CD4-positive, alpha-beta T cell treated with Interleukin-12 subunit alpha and Interleukin-12 subunit beta, for 1 hour (primary cell): ENCODE data around the gene MAN2A2.
"Not testable (repeated sequence)": the region's sequence is repeated elsewhere in the genome, so short reads cannot be mapped to it uniquely, and the experiment has no call there.

ENCODE experiments used
- DNase-seq: peaks from one replicate; pipeline ENCODE4 v3.0.0-alpha.2; 2020

Gene MAN2A2

GRCh38 chr15:90884719-90885431 is 18.2 kb upstream of the MAN2A2 start:
- no peak for DNase-seq

GRCh38 chr15:90885432-90886290 is 17.4 kb upstream of the MAN2A2 start:
- peak; percentile 79 for DNase-seq

- DNase-seq: no peak
Observed at GRCh38 chr15:90886291-90886614, 16.8 kb upstream of the MAN2A2 start.

GRCh38 chr15:90887037-90887481 is 16.0 kb upstream of the MAN2A2 start:
- no peak for DNase-seq

- peak; percentile 29 for DNase-seq
Observed at GRCh38 chr15:90889313-90889730, 13.8 kb upstream of the MAN2A2 start.

GRCh38 chr15:90889736-90890456 is 13.2 kb upstream of the MAN2A2 start:
- DNase-seq: no peak

GRCh38 chr15:90890839-90891238 is 12.3 kb upstream of the MAN2A2 start:
- DNase-seq: no peak

- DNase-seq: no peak
Observed at GRCh38 chr15:90891346-90891949, 11.7 kb upstream of the MAN2A2 start.

GRCh38 chr15:90892023-90892422 is 11.1 kb upstream of the MAN2A2 start:
- no peak for DNase-seq

GRCh38 chr15:90892498-90893174 is 10.5 kb upstream of the MAN2A2 start:
- DNase-seq: no peak

- no peak for DNase-seq
Observed at GRCh38 chr15:90893175-90894090, 9.7 kb upstream of the MAN2A2 start.

GRCh38 chr15:90895571-90896117 is 7.5 kb upstream of the MAN2A2 start:
- DNase-seq: no peak

- not testable (repeated sequence) for DNase-seq
Observed at GRCh38 chr15:90897131-90897655, 5.9 kb upstream of the MAN2A2 start.

- no peak for DNase-seq
Observed at GRCh38 chr15:90901175-90902039, 1.7 kb upstream of the MAN2A2 start.

- DNase-seq: peak; percentile 75
Observed at GRCh38 chr15:90902040-90902839, 862 bp upstream of the MAN2A2 start.

- no peak for DNase-seq
Observed at GRCh38 chr15:90903733-90904536, 833 bp downstream of the MAN2A2 start.

GRCh38 chr15:90904746-90905145 is 1.6 kb downstream of the MAN2A2 start:
- DNase-seq: no peak
